HG02798 (cell line): ENCODE measurements around the gene ZMIZ1.
A peak's percentile ranks its signal among the peaks of the same experiment; 100 is the strongest.

Experiments
- ATAC-seq: cut with Tn5 transposase; IDR thresholded peaks from one replicate; pipeline ENCODE4 v1.9.1; 2021; ENCODE audit warnings: mild to moderate bottlenecking; ENCODE audit not compliant: unreplicated experiment, poor library complexity

Gene ZMIZ1

DNA sequence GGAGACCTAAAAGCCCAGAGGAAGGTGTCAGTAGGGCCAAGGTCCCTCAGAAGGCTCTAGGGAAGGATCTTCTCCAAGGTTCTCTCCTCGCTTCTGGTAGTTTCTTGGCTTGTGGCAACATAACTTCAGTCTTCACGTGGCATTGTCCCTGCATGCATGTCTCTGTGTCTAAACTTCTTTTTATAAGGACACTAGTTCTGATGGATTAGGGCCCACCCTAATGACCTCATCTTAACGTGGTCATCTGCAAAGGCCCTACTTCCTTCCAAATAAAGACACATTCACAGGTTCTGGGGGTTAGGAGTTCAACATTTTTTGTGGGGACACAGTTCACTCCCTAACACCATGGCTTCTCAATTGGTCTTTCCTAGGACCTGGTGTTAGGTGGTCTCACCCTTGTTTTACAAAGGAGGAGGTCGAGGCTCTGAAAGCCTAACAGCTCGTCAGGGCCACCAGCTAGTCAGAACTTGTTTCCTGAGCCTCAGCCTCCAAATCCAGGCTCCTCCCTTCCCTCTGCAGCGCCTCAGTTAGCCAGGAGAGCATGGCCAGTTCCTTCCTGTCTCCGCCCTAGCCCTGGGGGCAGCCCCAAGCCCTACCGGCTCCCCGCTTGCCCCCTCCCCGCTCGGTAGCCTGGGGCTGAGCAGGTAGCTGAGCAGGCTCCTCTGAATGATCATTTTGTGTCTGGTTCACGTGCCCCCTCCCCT lies 168.8 kb downstream of the ZMIZ1 start:
- ATAC-seq: no peak

DNA sequence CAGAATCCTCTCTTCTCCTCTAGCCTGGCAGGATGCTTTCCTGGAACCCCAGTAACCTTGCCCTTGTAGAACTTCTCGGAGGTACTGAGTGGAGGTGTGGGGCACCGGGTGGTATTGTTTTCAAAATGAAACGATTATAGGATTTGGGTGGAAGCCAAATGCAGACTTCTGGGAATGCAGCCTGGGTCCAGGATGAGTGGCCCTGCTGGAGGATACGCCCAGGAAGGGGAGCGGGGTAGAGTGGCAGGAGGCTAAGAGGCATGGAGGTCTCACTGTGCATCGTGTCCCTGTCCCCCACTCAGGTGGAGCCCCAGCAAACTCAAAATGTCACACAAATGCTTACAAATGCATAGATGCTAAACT lies 169.4 kb downstream of the ZMIZ1 start:
- ATAC-seq: no peak

DNA sequence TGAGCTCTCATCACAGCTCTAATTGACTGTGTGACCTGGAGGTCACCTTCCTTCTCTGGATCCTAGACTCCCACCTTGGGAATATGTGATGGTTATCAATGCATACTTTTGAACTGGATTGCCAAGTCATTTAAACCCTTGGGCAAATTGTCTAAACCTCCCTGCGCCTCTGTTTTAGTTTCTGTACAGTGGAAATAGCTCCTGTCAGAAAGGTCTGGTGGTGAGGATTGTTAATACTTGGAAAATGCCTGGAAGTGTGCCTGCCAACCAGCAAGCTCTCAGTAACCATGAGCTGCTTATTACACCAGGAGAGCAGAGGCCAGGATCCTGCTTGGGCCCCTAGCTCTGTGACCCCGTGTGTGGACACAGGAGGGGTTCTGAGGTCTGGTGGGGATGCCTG lies 169.8 kb downstream of the ZMIZ1 start:
- no peak for ATAC-seq

GRCh38 chr10:79239275-79239779 lies 170.6 kb downstream of the ZMIZ1 start:
- no peak for ATAC-seq

GRCh38 chr10:79239924-79240581 lies 171.3 kb downstream of the ZMIZ1 start:
- ATAC-seq: no peak

- ATAC-seq: no peak
These were observed 172.8 kb downstream of the ZMIZ1 start for GRCh38 chr10:79241629-79241989.

DNA sequence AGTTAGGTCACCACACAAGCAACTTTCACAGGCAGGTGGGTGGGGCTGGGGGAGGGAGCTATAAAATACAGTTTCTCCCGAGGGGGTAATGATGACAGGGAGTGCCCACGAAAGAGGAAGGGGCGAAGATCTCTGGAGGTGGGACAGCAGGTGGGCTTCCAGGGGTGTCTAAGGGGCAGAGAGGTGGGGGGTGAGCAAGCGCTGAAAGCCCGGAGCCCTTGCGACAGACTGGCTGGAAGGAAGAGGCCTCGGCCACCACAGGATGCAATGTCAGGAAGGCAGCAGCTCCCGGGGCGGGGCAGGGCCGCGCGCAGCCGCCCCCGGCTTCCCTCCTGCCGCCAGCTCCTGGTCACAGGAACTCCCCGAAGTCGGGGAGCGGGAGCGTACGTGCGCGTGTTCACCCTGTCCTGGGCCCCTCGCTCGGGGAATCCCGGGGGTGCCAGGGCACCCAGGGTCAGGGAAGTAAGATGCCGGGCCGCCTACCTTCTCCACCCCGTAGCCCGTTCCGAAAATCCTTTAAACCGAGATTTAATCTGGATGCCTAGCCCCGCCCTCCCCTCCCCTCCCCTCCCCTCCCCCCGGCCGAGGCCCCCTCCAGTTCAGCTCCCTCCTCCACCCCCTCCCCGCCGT lies 173.3 kb downstream of the ZMIZ1 start:
- ATAC-seq: peak; percentile 30

GRCh38 chr10:79242620-79243152 lies 173.9 kb downstream of the ZMIZ1 start:
- ATAC-seq: peak; percentile 29

GRCh38 chr10:79243181-79244067 lies 174.7 kb downstream of the ZMIZ1 start:
- ATAC-seq: peak; percentile 65

DNA sequence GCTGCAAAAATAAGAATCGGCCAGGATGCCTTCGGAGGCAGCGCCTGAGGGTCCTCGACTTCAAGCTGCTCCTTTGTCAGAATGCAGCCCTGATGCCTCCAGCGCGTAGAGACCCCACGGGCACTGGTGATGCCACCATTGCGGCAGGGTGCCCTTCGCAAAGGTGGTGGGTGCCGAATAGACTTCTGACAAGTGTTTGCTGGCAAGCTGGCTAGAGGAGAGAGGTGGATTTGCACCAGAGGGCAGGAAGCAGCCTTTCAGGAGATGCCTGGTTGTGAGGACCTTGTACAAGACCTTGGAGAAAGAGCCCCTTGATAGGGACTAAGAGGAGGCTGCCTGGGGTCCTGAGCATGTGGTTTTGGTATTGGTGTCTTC lies 175.3 kb downstream of the ZMIZ1 start:
- no peak for ATAC-seq

GRCh38 chr10:79244841-79245504 lies 176.2 kb downstream of the ZMIZ1 start:
- peak; percentile 24 for ATAC-seq

- ATAC-seq: no peak
These were observed 176.9 kb downstream of the ZMIZ1 start for GRCh38 chr10:79245539-79246208.

DNA sequence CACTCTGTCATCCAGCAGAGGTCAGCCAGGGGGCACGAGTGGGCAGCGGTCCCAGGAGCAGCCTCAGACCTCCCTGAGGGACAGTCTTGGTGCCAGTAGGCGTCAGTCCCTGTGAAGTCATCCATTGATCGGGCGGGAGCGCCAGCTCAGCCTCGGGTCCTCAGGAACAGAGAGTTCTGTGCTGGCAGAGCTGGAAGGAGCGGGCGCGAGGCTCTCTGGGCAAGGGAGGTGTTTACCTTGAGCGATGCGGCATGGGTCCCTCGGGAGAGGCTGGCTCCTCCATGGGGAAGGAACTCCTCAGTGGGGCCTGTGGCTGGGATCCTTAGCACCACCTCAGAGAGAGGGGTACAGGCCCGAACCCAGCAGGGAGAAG lies 177.4 kb downstream of the ZMIZ1 start:
- ATAC-seq: no peak

DNA sequence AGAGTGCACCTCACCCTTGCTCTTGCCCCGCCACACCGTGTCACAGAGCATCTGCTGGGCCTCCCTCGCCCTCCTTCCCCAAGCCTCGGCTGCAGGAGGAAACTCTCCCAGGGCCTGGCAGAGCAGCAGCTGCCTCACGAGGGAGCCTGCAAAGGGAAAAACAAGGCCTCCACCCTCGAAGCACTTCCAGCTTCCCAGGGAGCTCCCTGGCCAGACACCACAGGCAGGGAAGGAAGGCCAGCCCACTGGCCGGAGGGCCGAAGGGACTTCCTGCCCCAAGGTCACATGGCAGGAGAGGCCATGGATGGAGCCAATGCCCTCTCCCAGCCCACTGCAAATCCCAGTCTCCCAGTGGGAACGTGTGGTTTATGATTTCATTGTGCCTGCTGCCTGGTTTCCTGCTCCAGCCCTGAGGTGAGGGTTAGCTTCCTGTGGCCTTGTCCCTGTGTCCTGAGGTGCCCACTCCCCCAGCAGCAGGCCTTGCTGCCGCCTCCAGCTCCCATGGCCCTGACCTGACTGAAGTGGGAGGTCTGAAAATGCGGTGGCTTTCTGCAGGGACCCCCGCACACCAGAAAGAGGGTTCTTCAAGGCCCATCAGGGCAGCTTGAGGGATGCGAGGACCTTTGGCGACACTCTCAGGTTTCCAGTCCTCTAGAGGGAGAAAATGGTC lies 178.0 kb downstream of the ZMIZ1 start:
- no peak for ATAC-seq

GRCh38 chr10:79247373-79248137 lies 178.8 kb downstream of the ZMIZ1 start:
- no peak for ATAC-seq

GRCh38 chr10:79248341-79249185 lies 179.8 kb downstream of the ZMIZ1 start:
- ATAC-seq: no peak
